HEK293 (cell line): ENCODE measurements around the gene PPP1R8.

Experiments used
- CTCF ChIA-PET: fragments of 350-600 bp; formaldehyde crosslinking; extraction: SDS; loops from one replicate; lab custom pipeline; 2021; ENCODE audit warnings: antibody characterized with exemption; lab: Yijun Ruan, JAX
- POLR2A ChIA-PET: fragments of 300-600 bp; formaldehyde crosslinking; extraction: SDS; loops from one replicate; lab custom pipeline; 2020; ENCODE audit warnings: antibody characterized with exemption, inconsistent platforms; lab: Yijun Ruan, JAX
- H3K27ac ChIP-seq: fragments of 200-500 bp; sonication (Bioruptor generic); 2 replicates; pipeline ENCODE4 v1.5.1; 2014; ENCODE audit warnings: low read depth, low read length, control low read depth, inconsistent platforms; ENCODE audit errors: extremely low read depth
- H3K36me3 ChIP-seq, 2 experiments: fragments of 200-500 bp in 1 of 2; sonication (Bioruptor generic) in 1 of 2; 1 replicate in 1 of 2; 2 replicates in 1 of 2; pipeline ENCODE4 v1.5.1; 2014 to 2017; ENCODE audit warnings: inconsistent platforms in 2 of 2, low read length in 2 of 2; ENCODE audit not compliant: control insufficient read depth in 2 of 2, insufficient read depth in 1 of 2
- H3K4me1 ChIP-seq: fragments of 200-500 bp; sonication (Bioruptor generic); 2 replicates; pipeline ENCODE4 v1.5.1; 2014; ENCODE audit warnings: mild to moderate bottlenecking, low read length, inconsistent platforms; ENCODE audit not compliant: control insufficient read depth, insufficient read depth
- H3K4me3 ChIP-seq: 2 replicates; pipeline ENCODE4 v1.5.1; 2011; ENCODE audit warnings: low read depth, mild to moderate bottlenecking, control low read depth, low read length, moderate library complexity
- H3K9me3 ChIP-seq: fragments of 200-500 bp; sonication (Bioruptor generic); 2 replicates; pipeline ENCODE4 v1.5.1; 2014; ENCODE audit warnings: low read depth, low read length, inconsistent platforms; ENCODE audit not compliant: control insufficient read depth, insufficient read depth
- BCL11B ChIP-seq: fragments of 450-650 bp; formaldehyde crosslinking; IDR thresholded peaks from 2 replicates; pipeline ENCODE4 v1.5.1; 2016; ENCODE audit warnings: low read depth, missing biosample characterization, missing genetic modification characterization
- KLF8 ChIP-seq: fragments of 450-650 bp; formaldehyde crosslinking; IDR thresholded peaks from 2 replicates; pipeline ENCODE4 v1.5.1; 2016; ENCODE audit warnings: missing biosample characterization, missing genetic modification characterization
- TCF7L2 ChIP-seq: IDR thresholded peaks from 2 replicates; pipeline ENCODE4 v1.6.1; 2011; ENCODE audit warnings: low read depth, mild to moderate bottlenecking, inconsistent platforms, low read length, moderate library complexity, borderline replicate concordance
- ZBTB48 ChIP-seq: fragments of 450-650 bp; formaldehyde crosslinking; IDR thresholded peaks from 2 replicates; pipeline ENCODE4 v1.5.1; 2016; ENCODE audit warnings: missing biosample characterization, missing genetic modification characterization
- ZIC2 ChIP-seq: fragments of 450-650 bp; formaldehyde crosslinking; IDR thresholded peaks from 2 replicates; pipeline ENCODE4 v1.5.1; 2016; ENCODE audit warnings: missing biosample characterization, missing genetic modification characterization
- ZNF146 ChIP-seq: fragments of 450-650 bp; formaldehyde crosslinking; IDR thresholded peaks from 2 replicates; pipeline ENCODE4 v1.5.1; 2016; ENCODE audit warnings: missing biosample characterization, missing genetic modification characterization
- ZNF155 ChIP-seq: fragments of 450-650 bp; formaldehyde crosslinking; IDR thresholded peaks from 2 replicates; pipeline ENCODE4 v1.5.1; 2016; ENCODE audit warnings: missing biosample characterization, missing genetic modification characterization
- ZNF175 ChIP-seq: fragments of 450-650 bp; formaldehyde crosslinking; IDR thresholded peaks from 2 replicates; pipeline ENCODE4 v1.5.1; 2016; ENCODE audit warnings: missing biosample characterization, missing genetic modification characterization
- ZNF341 ChIP-seq: fragments of 450-650 bp; formaldehyde crosslinking; IDR thresholded peaks from 2 replicates; pipeline ENCODE4; 2016; ENCODE audit warnings: low read depth, missing biosample characterization, missing genetic modification characterization
- ZNF350 ChIP-seq: fragments of 450-650 bp; formaldehyde crosslinking; IDR thresholded peaks from 2 replicates; pipeline ENCODE4 v1.5.0; 2017; ENCODE audit warnings: missing biosample characterization, mild to moderate bottlenecking, missing genetic modification characterization
- ZNF354C ChIP-seq: fragments of 450-650 bp; formaldehyde crosslinking; IDR thresholded peaks from 2 replicates; pipeline ENCODE4 v1.5.1; 2016; ENCODE audit warnings: missing biosample characterization, missing genetic modification characterization, low read depth, borderline replicate concordance
- ZNF366 ChIP-seq: fragments of 450-650 bp; formaldehyde crosslinking; conservative IDR thresholded peaks from 2 replicates; pipeline ENCODE4 v1.5.1; 2016; ENCODE audit warnings: missing biosample characterization, missing genetic modification characterization
- ZNF394 ChIP-seq: fragments of 450-650 bp; formaldehyde crosslinking; IDR thresholded peaks from 2 replicates; pipeline ENCODE4 v1.5.1; 2016; ENCODE audit warnings: missing biosample characterization, missing genetic modification characterization, mild to moderate bottlenecking, moderate library complexity, borderline replicate concordance
- ZNF621 ChIP-seq: fragments of 450-650 bp; formaldehyde crosslinking; IDR thresholded peaks from 2 replicates; pipeline ENCODE4 v1.5.1; 2017; ENCODE audit warnings: missing biosample characterization, missing genetic modification characterization
- ZNF837 ChIP-seq: fragments of 450-650 bp; formaldehyde crosslinking; IDR thresholded peaks from 2 replicates; pipeline ENCODE4 v1.5.1; 2016; ENCODE audit warnings: missing biosample characterization, missing genetic modification characterization
- ZSCAN16 ChIP-seq: fragments of 450-650 bp; formaldehyde crosslinking; IDR thresholded peaks from 2 replicates; pipeline ENCODE4 v1.5.1; 2016; ENCODE audit warnings: missing biosample characterization, missing genetic modification characterization
- ZSCAN30 ChIP-seq: fragments of 450-650 bp; IDR thresholded peaks from 2 replicates; pipeline ENCODE4 v1.5.1; 2018; ENCODE audit warnings: missing biosample characterization, mild to moderate bottlenecking, missing genetic modification characterization, moderate library complexity
- TF ChIP-seq, protein P1 (sequence below): fragments of 450-650 bp; formaldehyde crosslinking; IDR thresholded peaks from 2 replicates; pipeline ENCODE4 v1.5.1; 2016; ENCODE audit warnings: missing biosample characterization, missing genetic modification characterization
- TF ChIP-seq, protein P2 (sequence below): IDR thresholded peaks from 2 replicates; pipeline ENCODE4 v1.6.1; 2011; ENCODE audit warnings: mild to moderate bottlenecking, low read depth, low read length, borderline replicate concordance
- TF ChIP-seq, protein P3 (sequence below): fragments of 450-650 bp; formaldehyde crosslinking; conservative IDR thresholded peaks from 2 replicates; pipeline ENCODE4 v1.5.1; 2016; ENCODE audit warnings: low read depth, missing biosample characterization, missing genetic modification characterization
- TF ChIP-seq, protein P4 (sequence below): fragments of 450-650 bp; formaldehyde crosslinking; IDR thresholded peaks from 2 replicates; pipeline ENCODE4 v1.5.1; 2016; ENCODE audit warnings: missing biosample characterization, missing genetic modification characterization

Gene PPP1R8

DNA sequence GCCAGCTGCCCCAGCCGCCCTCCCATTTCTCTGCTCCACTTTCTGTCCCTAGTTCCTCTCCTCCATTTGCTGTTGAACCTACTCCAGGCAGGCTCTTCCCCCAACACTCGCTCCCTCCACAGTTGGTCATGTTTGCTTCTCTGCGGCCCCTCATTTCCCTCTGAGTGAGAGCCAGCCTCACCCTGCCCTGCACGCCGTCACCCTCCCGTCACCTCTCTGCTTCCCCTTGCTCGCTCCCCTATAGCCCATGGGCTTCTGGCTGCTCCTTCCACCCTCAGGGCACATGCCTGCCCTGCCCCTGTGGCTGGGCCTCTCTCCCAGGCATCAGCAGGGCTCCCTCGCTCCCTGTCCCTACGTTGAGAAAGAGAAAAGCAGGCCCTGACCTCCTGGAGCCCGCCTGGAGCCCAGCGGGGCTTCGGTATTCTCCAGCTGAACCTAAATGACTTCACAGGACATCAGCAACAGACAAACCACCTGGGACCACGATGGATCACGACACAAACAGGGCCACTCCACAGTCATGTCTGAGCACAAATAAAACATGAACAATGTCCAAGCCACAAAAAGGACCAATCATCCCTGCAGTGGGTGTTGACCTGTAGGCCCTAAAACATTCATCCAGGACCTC, 28.5 kb downstream of the PPP1R8 start:
- ChIA-PET POLR2A (no interaction called here), CTCF (interaction anchor here (0.6 to 3.0 kb wide), 4 partner anchors 77 to 219 kb away, joined by 3 to 30 read pairs (median 10); no protein-coding TSS in a partner anchor)
- no peaks in the 10 kb centered on the region; a peak in 1 of 3 replicates for H3K36me3 ChIP-seq
- no peak for TF ChIP-seq ZNF155 (tag by site-specific recombination)
- TF ChIP-seq, protein P1, sequence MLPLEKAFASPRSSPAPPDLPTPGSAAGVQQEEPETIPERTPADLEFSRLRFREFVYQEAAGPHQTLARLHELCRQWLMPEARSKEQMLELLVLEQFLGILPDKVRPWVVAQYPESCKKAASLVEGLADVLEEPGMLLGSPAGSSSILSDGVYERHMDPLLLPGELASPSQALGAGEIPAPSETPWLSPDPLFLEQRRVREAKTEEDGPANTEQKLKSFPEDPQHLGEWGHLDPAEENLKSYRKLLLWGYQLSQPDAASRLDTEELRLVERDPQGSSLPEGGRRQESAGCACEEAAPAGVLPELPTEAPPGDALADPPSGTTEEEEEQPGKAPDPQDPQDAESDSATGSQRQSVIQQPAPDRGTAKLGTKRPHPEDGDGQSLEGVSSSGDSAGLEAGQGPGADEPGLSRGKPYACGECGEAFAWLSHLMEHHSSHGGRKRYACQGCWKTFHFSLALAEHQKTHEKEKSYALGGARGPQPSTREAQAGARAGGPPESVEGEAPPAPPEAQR (tag by site-specific recombination) = no peak
- peak; percentile 37; the same call in 1 of the 2 replicates for TF ChIP-seq ZBTB48 (tag by site-specific recombination)
- TF ChIP-seq ZIC2 = peak; percentile 36
- no peak for TF ChIP-seq KLF8 (tag by site-specific recombination)
- peak; percentile 43; the same call in 1 of the 2 replicates for TF ChIP-seq ZNF341
- TF ChIP-seq, protein P2, sequence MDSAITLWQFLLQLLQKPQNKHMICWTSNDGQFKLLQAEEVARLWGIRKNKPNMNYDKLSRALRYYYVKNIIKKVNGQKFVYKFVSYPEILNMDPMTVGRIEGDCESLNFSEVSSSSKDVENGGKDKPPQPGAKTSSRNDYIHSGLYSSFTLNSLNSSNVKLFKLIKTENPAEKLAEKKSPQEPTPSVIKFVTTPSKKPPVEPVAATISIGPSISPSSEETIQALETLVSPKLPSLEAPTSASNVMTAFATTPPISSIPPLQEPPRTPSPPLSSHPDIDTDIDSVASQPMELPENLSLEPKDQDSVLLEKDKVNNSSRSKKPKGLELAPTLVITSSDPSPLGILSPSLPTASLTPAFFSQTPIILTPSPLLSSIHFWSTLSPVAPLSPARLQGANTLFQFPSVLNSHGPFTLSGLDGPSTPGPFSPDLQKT = no peak
- no peak for TF ChIP-seq ZSCAN16 (tag by site-specific recombination)
- TF ChIP-seq, all 188 proteins: peak for 3
- Histone ChIP-seq H3K4me1 (no peaks in the 10 kb centered on the region), H3K4me3 (no peak overlapping the region), H3K9me3 (no peaks in the 10 kb centered on the region), H3K27ac (no peak overlapping the region)

DNA sequence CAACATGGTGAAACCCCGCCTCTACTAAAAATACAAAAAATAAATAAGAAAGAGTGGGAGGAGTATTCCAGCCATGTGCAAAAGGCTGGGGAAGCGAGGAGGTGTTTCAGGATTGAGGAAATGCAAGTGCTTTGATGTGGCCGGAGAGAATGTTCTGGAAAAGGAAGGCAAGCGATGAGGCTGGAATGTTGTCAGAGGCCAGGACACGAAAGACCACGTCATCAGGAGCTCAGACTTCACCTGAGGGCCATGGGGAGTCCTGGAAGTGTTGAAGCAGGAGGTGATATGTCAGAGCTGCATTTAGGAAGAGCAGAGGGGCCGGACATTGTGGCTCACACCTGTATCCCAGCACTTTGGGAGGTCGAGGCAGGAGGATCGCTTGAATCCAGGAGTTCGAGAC, 30.9 kb downstream of the PPP1R8 start:
- Histone ChIP-seq H3K9me3 (no peaks in the 10 kb centered on the region), H3K27ac (no peak overlapping the region), H3K36me3 (no peaks in the 10 kb centered on the region), H3K4me1 (no peaks in the 10 kb centered on the region), H3K4me3 (no peak overlapping the region)
- ChIA-PET CTCF (no interaction called here), POLR2A (no interaction called here)
- no peak for TF ChIP-seq BCL11B (tag by site-specific recombination)
- no peak for TF ChIP-seq ZNF146 (tag by site-specific recombination)
- TF ChIP-seq ZNF155 (tag by site-specific recombination) = no peak
- TF ChIP-seq, protein P3, sequence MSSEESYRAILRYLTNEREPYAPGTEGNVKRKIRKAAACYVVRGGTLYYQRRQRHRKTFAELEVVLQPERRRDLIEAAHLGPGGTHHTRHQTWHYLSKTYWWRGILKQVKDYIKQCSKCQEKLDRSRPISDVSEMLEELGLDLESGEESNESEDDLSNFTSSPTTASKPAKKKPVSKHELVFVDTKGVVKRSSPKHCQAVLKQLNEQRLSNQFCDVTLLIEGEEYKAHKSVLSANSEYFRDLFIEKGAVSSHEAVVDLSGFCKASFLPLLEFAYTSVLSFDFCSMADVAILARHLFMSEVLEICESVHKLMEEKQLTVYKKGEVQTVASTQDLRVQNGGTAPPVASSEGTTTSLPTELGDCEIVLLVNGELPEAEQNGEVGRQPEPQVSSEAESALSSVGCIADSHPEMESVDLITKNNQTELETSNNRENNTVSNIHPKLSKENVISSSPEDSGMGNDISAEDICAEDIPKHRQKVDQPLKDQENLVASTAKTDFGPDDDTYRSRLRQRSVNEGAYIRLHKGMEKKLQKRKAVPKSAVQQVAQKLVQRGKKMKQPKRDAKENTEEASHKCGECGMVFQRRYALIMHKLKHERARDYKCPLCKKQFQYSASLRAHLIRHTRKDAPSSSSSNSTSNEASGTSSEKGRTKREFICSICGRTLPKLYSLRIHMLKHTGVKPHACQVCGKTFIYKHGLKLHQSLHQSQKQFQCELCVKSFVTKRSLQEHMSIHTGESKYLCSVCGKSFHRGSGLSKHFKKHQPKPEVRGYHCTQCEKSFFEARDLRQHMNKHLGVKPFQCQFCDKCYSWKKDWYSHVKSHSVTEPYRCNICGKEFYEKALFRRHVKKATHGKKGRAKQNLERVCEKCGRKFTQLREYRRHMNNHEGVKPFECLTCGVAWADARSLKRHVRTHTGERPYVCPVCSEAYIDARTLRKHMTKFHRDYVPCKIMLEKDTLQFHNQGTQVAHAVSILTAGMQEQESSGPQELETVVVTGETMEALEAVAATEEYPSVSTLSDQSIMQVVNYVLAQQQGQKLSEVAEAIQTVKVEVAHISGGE = no peak
- TF ChIP-seq ZNF366 (tag by site-specific recombination) = no peak
- TF ChIP-seq ZSCAN16 (tag by site-specific recombination) = no peak
- no peak for TF ChIP-seq ZNF350
- TF ChIP-seq ZSCAN30 (tag by site-specific recombination) = no peak
- no peak for TF ChIP-seq ZNF837 (tag by site-specific recombination)
- TF ChIP-seq TCF7L2 = no peak
- TF ChIP-seq, protein P1 (tag by site-specific recombination) = no peak
- no peak for TF ChIP-seq ZNF621 (tag by site-specific recombination)
- TF ChIP-seq ZNF354C = no peak
- TF ChIP-seq ZNF394 (tag by site-specific recombination) = no peak
- TF ChIP-seq, protein P4, sequence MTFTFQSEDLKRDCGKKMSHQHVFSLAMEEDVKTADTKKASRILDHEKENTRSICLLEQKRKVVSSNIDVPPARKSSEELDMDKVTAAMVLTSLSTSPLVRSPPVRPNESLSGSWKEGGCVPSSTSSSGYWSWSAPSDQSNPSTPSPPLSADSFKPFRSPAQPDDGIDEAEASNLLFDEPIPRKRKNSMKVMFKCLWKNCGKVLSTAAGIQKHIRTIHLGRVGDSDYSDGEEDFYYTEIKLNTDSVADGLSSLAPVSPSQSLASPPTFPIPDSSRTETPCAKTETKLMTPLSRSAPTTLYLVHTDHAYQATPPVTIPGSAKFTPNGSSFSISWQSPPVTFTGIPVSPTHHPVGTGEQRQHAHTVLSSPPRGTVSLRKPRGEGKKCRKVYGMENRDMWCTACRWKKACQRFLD = no peak
- no peak for TF ChIP-seq ZNF175 (tag by site-specific recombination)
